CD4-positive, alpha-beta T cell treated with Interleukin-17A for 1 hour (primary cell): Measurements from ENCODE around the gene SGSM1.

Experiments used
- DNase-seq: peaks from one replicate; pipeline ENCODE4 v3.0.0-alpha.2; 2020

The SGSM1 gene

GRCh38 chr22:24954114-24954463 lies 148.1 kb downstream of the SGSM1 start:
- no peak for DNase-seq

- no peak for DNase-seq
Measured at GRCh38 chr22:24954856-24955255, 148.8 kb downstream of the SGSM1 start.

GRCh38 chr22:24957043-24957442 lies 151.0 kb downstream of the SGSM1 start:
- no peak for DNase-seq

GRCh38 chr22:24961217-24961844 lies 155.3 kb downstream of the SGSM1 start:
- no peak for DNase-seq

- DNase-seq: no peak
Measured at GRCh38 chr22:24962094-24962493, 156.1 kb downstream of the SGSM1 start.

- no peak for DNase-seq
Measured at GRCh38 chr22:24962835-24963234, 156.8 kb downstream of the SGSM1 start.

- no peak for DNase-seq
Measured at GRCh38 chr22:24964441-24964840, 158.4 kb downstream of the SGSM1 start.

GRCh38 chr22:24965822-24966626 lies 160.0 kb downstream of the SGSM1 start:
- DNase-seq: no peak

GRCh38 chr22:24968066-24968561 lies 162.1 kb downstream of the SGSM1 start:
- no peak for DNase-seq

- DNase-seq: no peak
Measured at GRCh38 chr22:24969560-24970301, 163.7 kb downstream of the SGSM1 start.

GRCh38 chr22:24972369-24972768 lies 166.4 kb downstream of the SGSM1 start:
- DNase-seq: no peak

- DNase-seq: no peak
Measured at GRCh38 chr22:24973872-24974271, 167.9 kb downstream of the SGSM1 start.

GRCh38 chr22:24975125-24975640 lies 169.2 kb downstream of the SGSM1 start:
- no peak for DNase-seq

- no peak for DNase-seq
Measured at GRCh38 chr22:24975813-24976341, 169.9 kb downstream of the SGSM1 start.

GRCh38 chr22:24976442-24977218 lies 170.6 kb downstream of the SGSM1 start:
- DNase-seq: no peak
